IMR-90 (cell line): ENCODE measurements around the gene POLR1E. TPM values are rescaled to one million over a fixed set of nuclear protein-coding genes. Genes with fewer than 3 reads are reported as not detected.

Experiments
- ATAC-seq: fragments of 200-7000 bp; cut with Tn5 transposase; 2 replicates; pipeline ENCODE4 v1.9.1; 2020; ENCODE audit warnings: low read depth, mild to moderate bottlenecking, moderate library complexity
- BruUV-seq: library from RNA; stranded (reverse); fragments of 400-500 nt; replicated peaks from 2 replicates; lab custom pipeline; 2021; lab: Mats Ljungman, UMichigan
- CTCF ChIA-PET: fragments of 300-600 bp; formaldehyde crosslinking; extraction: SDS; loops from one replicate; lab custom pipeline; 2021; ENCODE audit warnings: antibody characterized with exemption; lab: Yijun Ruan, JAX
- POLR2A ChIA-PET: fragments of 300-600 bp; sonication (Branson Sonifier 250); formaldehyde crosslinking; loops from one replicate; lab custom pipeline; 2022; ENCODE audit warnings: antibody characterized with exemption; ENCODE audit not compliant: unreplicated experiment; lab: Charles Lee
- DNase-seq: peaks from one replicate; pipeline ENCODE4 v3.0.0; 2013
- H2AFZ ChIP-seq: replicated peaks from 2 replicates; pipeline ENCODE3; 2013; ENCODE audit warnings: low read length, mild to moderate bottlenecking; ENCODE audit not compliant: poor library complexity
- H2AK5ac ChIP-seq: 2 replicates; pipeline ENCODE4 v1.6.1; 2013; ENCODE audit warnings: low read depth, low read length, inconsistent platforms
- H2AK9ac ChIP-seq: replicated peaks from 2 replicates; pipeline ENCODE3; 2013; ENCODE audit warnings: mild to moderate bottlenecking, low read depth, low read length, moderate library complexity; ENCODE audit not compliant: poor library complexity
- H2BK120ac ChIP-seq: 2 replicates; pipeline ENCODE4 v1.6.1; 2013; ENCODE audit warnings: low read depth, low read length, inconsistent platforms
- H2BK15ac ChIP-seq: 3 replicates; pipeline ENCODE4 v1.6.1; 2013; ENCODE audit warnings: low read depth, low read length, inconsistent platforms
- H2BK20ac ChIP-seq: 2 replicates; pipeline ENCODE4 v1.6.1; 2013; ENCODE audit warnings: low read depth, mild to moderate bottlenecking, inconsistent platforms, low read length, moderate library complexity
- H2BK5ac ChIP-seq: 2 replicates; pipeline ENCODE4 v1.6.1; 2013; ENCODE audit warnings: mild to moderate bottlenecking, low read depth, low read length, inconsistent platforms; ENCODE audit not compliant: poor library complexity, severe bottlenecking
- H3K14ac ChIP-seq: replicated peaks from 2 replicates; pipeline ENCODE4 v1.6.1; 2013; ENCODE audit warnings: low read depth, low read length, inconsistent platforms
- H3K18ac ChIP-seq: 2 replicates; pipeline ENCODE4 v1.6.1; 2013; ENCODE audit warnings: low read depth, low read length, control low read depth
- H3K23ac ChIP-seq: 2 replicates; pipeline ENCODE4 v1.6.1; 2013; ENCODE audit warnings: low read depth, low read length, inconsistent platforms
- H3K27ac ChIP-seq: 2 replicates; pipeline ENCODE4 v1.5.1; 2013; ENCODE audit warnings: mild to moderate bottlenecking, control low read depth, low read length; ENCODE audit not compliant: insufficient read depth
- H3K27me3 ChIP-seq: 2 replicates; pipeline ENCODE4 v1.6.1; 2013; ENCODE audit warnings: low read length; ENCODE audit not compliant: control insufficient read depth, insufficient read depth
- H3K36me3 ChIP-seq: 2 replicates; pipeline ENCODE4 v1.6.1; 2013; ENCODE audit warnings: low read length, mixed read lengths; ENCODE audit not compliant: control insufficient read depth, insufficient read depth
- H3K4ac ChIP-seq: 2 replicates; pipeline ENCODE4 v1.6.1; 2013; ENCODE audit warnings: low read depth, low read length, inconsistent platforms
- H3K4me1 ChIP-seq: 2 replicates; pipeline ENCODE4 v1.6.1; 2013; ENCODE audit warnings: low read length, mixed read lengths; ENCODE audit not compliant: control insufficient read depth, insufficient read depth
- H3K4me2 ChIP-seq: 2 replicates; pipeline ENCODE4 v1.6.1; 2013; ENCODE audit warnings: low read depth, mild to moderate bottlenecking, control low read depth, low read length, moderate library complexity
- H3K4me3 ChIP-seq: 2 replicates; pipeline ENCODE4 v1.5.1; 2013; ENCODE audit warnings: low read depth, mild to moderate bottlenecking, control low read depth, low read length, moderate library complexity; ENCODE audit not compliant: insufficient read depth
- H3K56ac ChIP-seq: 2 replicates; pipeline ENCODE4 v1.6.1; 2013; ENCODE audit warnings: low read length, inconsistent platforms; ENCODE audit not compliant: insufficient read depth; ENCODE audit errors: extremely low read depth
- H3K79me1 ChIP-seq, 2 experiments: 2 replicates each; pipeline ENCODE4 v1.6.1; 2013; ENCODE audit warnings: low read length in 2 of 2, inconsistent platforms in 1 of 2, low read depth in 1 of 2
- H3K9ac ChIP-seq: 2 replicates; pipeline ENCODE4 v1.6.1; 2013; ENCODE audit warnings: low read depth, low read length, control low read depth
- H3K9me1 ChIP-seq: 2 replicates; pipeline ENCODE4 v1.6.1; 2013; ENCODE audit warnings: low read length, inconsistent platforms; ENCODE audit not compliant: insufficient read depth
- H3K9me3 ChIP-seq: 2 replicates; pipeline ENCODE4 v1.6.1; 2013; ENCODE audit warnings: low read length; ENCODE audit not compliant: control insufficient read depth, insufficient read depth
- H4K20me1 ChIP-seq: 2 replicates; pipeline ENCODE4 v1.6.1; 2013; ENCODE audit warnings: low read length, inconsistent platforms; ENCODE audit not compliant: insufficient read depth
- H4K5ac ChIP-seq: 2 replicates; pipeline ENCODE4 v1.6.1; 2013; ENCODE audit warnings: mild to moderate bottlenecking, low read depth, low read length, control low read depth
- H4K8ac ChIP-seq, 2 experiments: 2 replicates each; pipeline ENCODE4 v1.6.1; 2013; ENCODE audit warnings: low read depth in 2 of 2, low read length in 2 of 2, control low read depth in 1 of 2, inconsistent platforms in 1 of 2
- H4K91ac ChIP-seq: 2 replicates; pipeline ENCODE4 v1.6.1; 2013; ENCODE audit warnings: low read depth, low read length, inconsistent platforms; ENCODE audit not compliant: insufficient read depth
- CEBPB ChIP-seq: IDR thresholded peaks from 2 replicates; pipeline ENCODE4 v1.6.1; 2012; ENCODE audit warnings: low read depth, low read length, improper control_type of control experiment
- FOS ChIP-seq: fragments of 150-350 bp; IDR thresholded peaks from 2 replicates; pipeline ENCODE4 v1.6.1; 2016; ENCODE audit warnings: low read depth, low read length
- MAFK ChIP-seq: IDR thresholded peaks from 2 replicates; pipeline ENCODE4 v1.6.1; 2012; ENCODE audit warnings: low read depth, low read length, improper control_type of control experiment
- MAZ ChIP-seq: IDR thresholded peaks from 2 replicates; pipeline ENCODE4 v1.6.1; 2012; ENCODE audit warnings: low read depth, mild to moderate bottlenecking, low read length, improper control_type of control experiment, moderate library complexity, borderline replicate concordance
- NFE2L2 ChIP-seq: fragments of 150-350 bp; IDR thresholded peaks from 2 replicates; pipeline ENCODE4 v1.6.1; 2016; ENCODE audit warnings: low read depth, mild to moderate bottlenecking, low read length
- POLR2A ChIP-seq: IDR thresholded peaks from 2 replicates; pipeline ENCODE4 v1.6.1; 2012; ENCODE audit warnings: mild to moderate bottlenecking, low read depth, low read length
- RAD21 ChIP-seq: IDR thresholded peaks from 2 replicates; pipeline ENCODE4 v1.6.1; 2012; ENCODE audit warnings: low read length, improper control_type of control experiment
- RCOR1 ChIP-seq: IDR thresholded peaks from 2 replicates; pipeline ENCODE4 v1.6.1; 2012; ENCODE audit warnings: mild to moderate bottlenecking, low read length, improper control_type of control experiment; ENCODE audit not compliant: insufficient replicate concordance
- RFX5 ChIP-seq: IDR thresholded peaks from 2 replicates; pipeline ENCODE4 v1.8.0; 2012; ENCODE audit warnings: low read depth, mild to moderate bottlenecking, low read length, moderate library complexity
- SMC3 ChIP-seq: fragments of 150-350 bp; IDR thresholded peaks from 2 replicates; pipeline ENCODE4 v1.6.1; 2016; ENCODE audit warnings: low read depth, mild to moderate bottlenecking, antibody characterized with exemption, low read length, moderate library complexity
- WGBS, 2 experiments: methylation state at CpG; one replicate each; pipeline versions ENCODE4 v1.1.5 to v1.1.7; 2013; ENCODE audit warnings: missing lambda C conversion rate in 2 of 2; ENCODE audit not compliant: insufficient read length in 1 of 2; ENCODE audit errors: extremely low coverage in 2 of 2; 5-methylcytosine and 5-hydroxymethylcytosine counted together
- dilution Hi-C: fragments of 300-500 bp; cut with HindIII; formaldehyde crosslinking; loops from one replicate; pipeline ENCODE4 v1.14.3; 2018; ENCODE audit warnings: low sequenced_read_pairs; ENCODE audit not compliant: unreplicated experiment
- in situ Hi-C: fragments of 300-500 bp; cut with MboI; formaldehyde crosslinking; loops from 3 replicates; pipeline ENCODE4 v1.14.3; 2019; ENCODE audit warnings: low sequenced_read_pairs, inconsistent platforms, mixed read lengths
- intact Hi-C: fragments of 100-400 bp; cut with micrococcal nuclease; formaldehyde crosslinking; loops from 2 replicates; pipeline ENCODE4 v1.10.0; 2022
- polyA plus RNA-seq, 3 experiments: library from polyadenylated mRNA; depleted of rRNA; stranded (reverse); fragments of >200 nt; gene quantifications; 2 replicates each; pipeline ENCODE4 v1.2.3, GENCODE V29; 2012; ENCODE audit warnings: low replicate concordance in 1 of 3
- total RNA-seq: library from RNA; depleted of rRNA; stranded (reverse); fragments of >200 nt; gene quantifications from 2 replicates; pipeline ENCODE4 v1.2.3, GENCODE V29; 2012
- TF ChIP-seq, protein P1 (sequence below): fragments of 150-350 bp; IDR thresholded peaks from 2 replicates; pipeline ENCODE4 v1.6.1; 2017; ENCODE audit warnings: mild to moderate bottlenecking, antibody characterized with exemption, low read length, low read depth

POLR1E gene
- total and polyA plus RNA-seq, 2 of the 4 experiments (the other 2 are of a cell fraction), result 48.0 to 71.9 TPM

DNA sequence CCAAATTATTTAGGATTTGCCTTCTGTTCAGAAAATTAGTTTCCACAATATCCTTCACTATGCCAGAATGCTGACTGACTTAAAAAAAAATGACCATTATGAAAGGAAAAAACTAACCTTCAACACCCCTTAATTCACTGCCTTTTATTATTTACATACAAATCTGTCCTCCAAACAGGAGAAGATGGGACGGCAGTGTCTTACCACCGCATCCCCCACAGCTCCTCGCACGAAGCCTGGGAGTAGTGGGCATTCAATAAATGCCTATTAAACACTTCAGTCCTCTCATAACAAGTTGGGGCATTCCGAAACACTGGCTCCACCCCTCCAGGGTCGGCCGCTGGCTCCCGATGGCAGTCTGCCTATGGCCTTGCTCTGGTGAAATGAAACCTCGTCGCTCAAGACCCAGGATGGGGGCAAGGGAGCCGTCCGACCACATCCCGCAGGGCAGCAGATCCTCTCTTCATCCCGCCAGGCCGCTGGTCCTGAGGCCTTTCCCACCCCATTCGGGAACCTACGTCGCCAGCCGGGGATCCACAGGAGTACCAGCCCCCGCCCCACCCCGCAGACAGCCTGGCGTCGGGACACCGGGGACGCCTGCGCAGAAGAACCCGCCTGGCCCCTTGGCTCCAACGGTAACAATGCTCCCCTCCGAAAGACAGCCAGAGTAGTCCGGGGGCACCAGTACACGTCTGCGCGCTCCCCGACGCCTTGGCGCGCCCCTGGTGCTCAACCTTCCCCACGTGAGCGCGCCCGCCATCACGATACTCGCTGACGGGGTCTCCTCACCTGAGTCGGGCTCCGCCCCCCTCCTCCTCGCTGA lies 21.1 kb upstream of the POLR1E start:
- CTCF ChIA-PET, result no interaction called here

More for the DNA sequence above, 21.1 kb upstream of the POLR1E start:
- Histone ChIP-seq H3K4me3 (peak overlapping the region; percentile 76), H3K18ac (peak overlapping the region; percentile 25; the same call in 1 of the 2 replicates), H2BK5ac (peak overlapping the region; percentile 74), H2AFZ (peak overlapping the region; percentile 97), H4K91ac (peak overlapping the region; percentile 87), H3K9me1 (no peaks in the 10 kb centered on the region; the same call in 1 of the 2 replicates), H3K23ac (peak overlapping the region; percentile 87), H3K4ac (peak overlapping the region; percentile 97), H2BK120ac (peak overlapping the region; percentile 79), H3K27ac (peak overlapping the region; percentile 81), H3K4me2 (peak overlapping the region; percentile 80), H3K9me3 (no peaks in the 10 kb centered on the region), H3K14ac (peak overlapping the region; percentile 90), H3K36me3 (no peaks in the 10 kb centered on the region), H3K9ac (peak overlapping the region; percentile 92), H4K5ac (peak overlapping the region; percentile 37), H2AK5ac (peak overlapping the region; percentile 76), H4K8ac (peak overlapping the region; percentile 41 to 93), H3K56ac (peak overlapping the region; percentile 82; the same call in 1 of the 2 replicates), H2BK15ac (peak overlapping the region; percentile 58; the same call in 2 of the 3 replicates), H3K4me1 (no peaks in the 10 kb centered on the region; the same call in none of the 2 replicates), H2BK20ac (peak overlapping the region; percentile 61; the same call in 1 of the 2 replicates), H3K79me1 (peaks cover 0 to 38% of the 10 kb centered on the region in 2 experiments; a peak in 2 of 4 replicates), H4K20me1 (peaks cover 7% of the 10 kb centered on the region; the same call in 1 of the 2 replicates), H2AK9ac (peak overlapping the region; percentile 87), H3K27me3 (no peaks in the 10 kb centered on the region)
- WGBS, 2 experiments, result 0% methylated on average over 32 of the region's 47 CpGs; no CpG with 5 or more reads in 1 of the 2 experiments
- TF ChIP-seq FOS (no peak), NFE2L2 (no peak), MAZ (peak; percentile 73; the same call in 1 of the 2 replicates), MAFK (no peak), RCOR1 (no peak), POLR2A (peak; percentile 79), RAD21 (no peak), CEBPB (no peak), RFX5 (no peak), SMC3 (no peak)
- TF ChIP-seq, protein P1, sequence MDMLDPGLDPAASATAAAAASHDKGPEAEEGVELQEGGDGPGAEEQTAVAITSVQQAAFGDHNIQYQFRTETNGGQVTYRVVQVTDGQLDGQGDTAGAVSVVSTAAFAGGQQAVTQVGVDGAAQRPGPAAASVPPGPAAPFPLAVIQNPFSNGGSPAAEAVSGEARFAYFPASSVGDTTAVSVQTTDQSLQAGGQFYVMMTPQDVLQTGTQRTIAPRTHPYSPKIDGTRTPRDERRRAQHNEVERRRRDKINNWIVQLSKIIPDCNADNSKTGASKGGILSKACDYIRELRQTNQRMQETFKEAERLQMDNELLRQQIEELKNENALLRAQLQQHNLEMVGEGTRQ, result peak; percentile 48; the same call in 1 of the 2 replicates
- intact Hi-C loops, result loop anchor here (5.0 kb wide), 1 partner anchor 47 kb away; no protein-coding TSS in a partner anchor
- DNase-seq (peak; percentile 63), ATAC-seq (peak; percentile 50)
- BruUV-seq, result no TSS peak
- POLR2A ChIA-PET, result no interaction called here
- dilution Hi-C loops, result no loop called here
- in situ Hi-C loops, result no loop called here
